ENCODE measurements around the gene ALS2CL. TPM values are rescaled to one million over a fixed set of nuclear protein-coding genes. Genes with fewer than 3 reads are reported as not detected.

Gene ALS2CL
- total RNA-seq, 1 experiment from 2014 or later: 0.24 TPM

DNA sequence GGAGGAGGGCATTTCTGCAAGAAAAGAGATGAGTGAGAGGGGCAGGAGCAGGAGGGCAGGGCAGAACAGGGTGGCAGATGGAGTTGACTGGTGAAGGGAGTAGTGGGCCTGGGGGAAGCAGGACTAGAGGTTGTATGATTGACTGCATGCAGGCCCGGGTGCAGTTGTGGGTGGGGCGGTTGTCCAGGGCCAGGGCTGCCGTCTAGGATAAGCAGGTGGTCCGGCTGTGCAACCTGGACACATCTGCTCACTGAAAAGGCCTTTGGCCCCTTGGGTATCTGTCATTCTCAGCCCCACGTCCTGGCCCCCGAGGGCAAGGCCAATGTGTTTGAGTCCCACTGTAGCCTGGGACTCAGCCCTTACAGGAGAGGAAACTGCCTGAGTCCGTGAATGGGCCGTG, 25.4 kb downstream of the ALS2CL start:
- ChIA-PET CTCF (interaction anchor here (0.7 kb wide), 1 partner anchor 46 kb away, joined by 4 read pairs; no protein-coding TSS in a partner anchor), POLR2A (ENCODE audit: low non-redundant PET) (no interaction called here)
- no TSS peak for BruUV-seq (replicated peaks)
- Histone ChIP-seq H3K4me1 (ENCODE audit: insufficient read depth, low read length, poor library complexity, severe bottlenecking) (no peaks in the 10 kb centered on the region), H3K36me3 (ENCODE audit: insufficient read depth, low read length, poor library complexity, severe bottlenecking) (no peaks in the 10 kb centered on the region), H3K27me3 (replicated peaks; ENCODE audit: insufficient read depth, low read depth, low read length, poor library complexity) (no peaks in the 10 kb centered on the region), H3K9me3 (ENCODE audit: low read depth, low read length, poor library complexity, severe bottlenecking) (no peaks in the 10 kb centered on the region), H3K27ac (ENCODE audit: low read depth, low read length, poor library complexity, severe bottlenecking) (no peak overlapping the region), H3K4me3 (ENCODE audit: low read depth, low read length, poor library complexity, severe bottlenecking) (no peak overlapping the region)
- intact Hi-C loops (cut with micrococcal nuclease; ENCODE audit: unreplicated experiment): no loop called here
- no peak for TF ChIP-seq EZH2 (IDR thresholded peaks at IDR 0.05; ENCODE audit: borderline replicate concordance, low read depth, low read length, poor library complexity, severe bottlenecking)
- TF ChIP-seq, protein P1, sequence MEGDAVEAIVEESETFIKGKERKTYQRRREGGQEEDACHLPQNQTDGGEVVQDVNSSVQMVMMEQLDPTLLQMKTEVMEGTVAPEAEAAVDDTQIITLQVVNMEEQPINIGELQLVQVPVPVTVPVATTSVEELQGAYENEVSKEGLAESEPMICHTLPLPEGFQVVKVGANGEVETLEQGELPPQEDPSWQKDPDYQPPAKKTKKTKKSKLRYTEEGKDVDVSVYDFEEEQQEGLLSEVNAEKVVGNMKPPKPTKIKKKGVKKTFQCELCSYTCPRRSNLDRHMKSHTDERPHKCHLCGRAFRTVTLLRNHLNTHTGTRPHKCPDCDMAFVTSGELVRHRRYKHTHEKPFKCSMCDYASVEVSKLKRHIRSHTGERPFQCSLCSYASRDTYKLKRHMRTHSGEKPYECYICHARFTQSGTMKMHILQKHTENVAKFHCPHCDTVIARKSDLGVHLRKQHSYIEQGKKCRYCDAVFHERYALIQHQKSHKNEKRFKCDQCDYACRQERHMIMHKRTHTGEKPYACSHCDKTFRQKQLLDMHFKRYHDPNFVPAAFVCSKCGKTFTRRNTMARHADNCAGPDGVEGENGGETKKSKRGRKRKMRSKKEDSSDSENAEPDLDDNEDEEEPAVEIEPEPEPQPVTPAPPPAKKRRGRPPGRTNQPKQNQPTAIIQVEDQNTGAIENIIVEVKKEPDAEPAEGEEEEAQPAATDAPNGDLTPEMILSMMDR (conservative IDR thresholded peaks at IDR 0.05; ENCODE audit: low read depth, low read length): no peak
- DNase-seq (ENCODE audit: low spot score): no peak

DNA sequence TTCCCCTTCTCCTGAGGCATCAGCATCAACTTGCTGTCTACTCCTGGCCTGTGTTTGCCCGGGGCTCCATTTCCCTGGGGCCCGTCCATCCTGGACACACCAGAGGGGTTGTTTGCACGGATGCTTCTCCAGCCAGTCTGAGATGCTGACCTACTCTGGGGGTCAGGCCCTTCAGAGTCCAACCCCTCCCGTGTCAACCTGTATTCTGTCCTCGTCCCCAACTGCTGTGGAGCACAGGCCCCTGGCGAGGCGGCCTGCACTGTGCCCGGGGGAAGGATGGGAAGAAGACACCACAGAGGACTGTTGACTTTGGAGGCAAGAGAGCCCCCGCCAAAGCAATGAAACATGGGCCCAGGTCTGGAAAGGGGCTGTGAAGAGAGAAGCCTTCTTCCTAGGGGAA, 25.8 kb downstream of the ALS2CL start:
- CTCF ChIA-PET: no interaction called here

DNA sequence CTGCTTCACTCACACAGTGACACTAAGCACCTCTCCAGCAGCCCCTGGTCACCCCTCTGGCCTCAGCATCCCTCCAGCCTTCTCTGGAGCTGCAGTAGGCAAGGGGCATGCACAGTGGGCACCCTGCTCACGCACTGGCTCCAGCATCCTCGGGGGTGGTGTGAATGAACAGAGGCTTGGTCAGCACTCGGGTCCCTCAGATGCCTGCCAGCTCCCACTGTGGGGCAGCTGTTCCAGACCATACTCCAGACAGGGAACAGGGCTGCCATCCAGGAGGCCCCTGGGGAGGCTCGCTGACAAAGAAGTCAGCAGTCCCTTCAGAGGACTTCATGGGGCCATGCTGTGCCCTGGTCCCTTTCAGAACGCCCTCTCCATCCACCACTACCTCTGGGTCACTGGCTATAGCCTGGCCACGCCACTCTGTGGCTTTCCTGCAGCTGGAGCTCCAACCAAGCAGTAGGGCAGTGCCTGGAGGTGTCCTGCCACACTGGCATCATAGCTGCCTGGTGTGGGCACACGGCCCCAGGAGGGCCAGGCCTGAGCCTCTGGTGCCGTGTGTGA, 26.3 kb downstream of the ALS2CL start:
- Histone ChIP-seq H3K4me1 (ENCODE audit: insufficient read depth, low read length, poor library complexity, severe bottlenecking) (no peaks in the 10 kb centered on the region), H3K27ac (ENCODE audit: low read depth, low read length, poor library complexity, severe bottlenecking) (no peak overlapping the region), H3K4me3 (ENCODE audit: low read depth, low read length, poor library complexity, severe bottlenecking) (no peak overlapping the region), H3K36me3 (ENCODE audit: insufficient read depth, low read length, poor library complexity, severe bottlenecking) (no peaks in the 10 kb centered on the region), H3K9me3 (ENCODE audit: low read depth, low read length, poor library complexity, severe bottlenecking) (no peaks in the 10 kb centered on the region), H3K27me3 (replicated peaks; ENCODE audit: insufficient read depth, low read depth, low read length, poor library complexity) (no peaks in the 10 kb centered on the region)
- no peak for DNase-seq (ENCODE audit: low spot score)
- no TSS peak for BruUV-seq (replicated peaks)
- ChIA-PET CTCF (no interaction called here), POLR2A (ENCODE audit: low non-redundant PET) (no interaction called here)
- intact Hi-C loops (cut with micrococcal nuclease; ENCODE audit: unreplicated experiment): no loop called here
- TF ChIP-seq, protein P1 (conservative IDR thresholded peaks at IDR 0.05; ENCODE audit: low read depth, low read length): no peak
- no peak for TF ChIP-seq EZH2 (IDR thresholded peaks at IDR 0.05; ENCODE audit: borderline replicate concordance, low read depth, low read length, poor library complexity, severe bottlenecking)

More for the DNA sequence above, 25.8 kb downstream of the ALS2CL start:
- Histone ChIP-seq H3K4me3 (ENCODE audit: low read depth, low read length, poor library complexity, severe bottlenecking) (no peak overlapping the region), H3K36me3 (ENCODE audit: insufficient read depth, low read length, poor library complexity, severe bottlenecking) (no peaks in the 10 kb centered on the region), H3K27ac (ENCODE audit: low read depth, low read length, poor library complexity, severe bottlenecking) (no peak overlapping the region), H3K27me3 (replicated peaks; ENCODE audit: insufficient read depth, low read depth, low read length, poor library complexity) (no peaks in the 10 kb centered on the region), H3K4me1 (ENCODE audit: insufficient read depth, low read length, poor library complexity, severe bottlenecking) (no peaks in the 10 kb centered on the region), H3K9me3 (ENCODE audit: low read depth, low read length, poor library complexity, severe bottlenecking) (no peaks in the 10 kb centered on the region)
- no peak for DNase-seq (ENCODE audit: low spot score)
- intact Hi-C loops (cut with micrococcal nuclease; ENCODE audit: unreplicated experiment): no loop called here
- POLR2A ChIA-PET (ENCODE audit: low non-redundant PET): no interaction called here
- no TSS peak for BruUV-seq (replicated peaks)
- TF ChIP-seq EZH2 (IDR thresholded peaks at IDR 0.05; ENCODE audit: borderline replicate concordance, low read depth, low read length, poor library complexity, severe bottlenecking): no peak
- TF ChIP-seq, protein P1 (conservative IDR thresholded peaks at IDR 0.05; ENCODE audit: low read depth, low read length): no peak

Data from A673 (cell line).